Measurements from ENCODE around the gene MVB12A. TPM values are rescaled to one million over a fixed set of nuclear protein-coding genes. Genes with fewer than 3 reads are reported as not detected.

The MVB12A gene
- polyA plus RNA-seq, 2 donors: 64.2 to 66.8 TPM

- Histone ChIP-seq H3K4me1 (ENCODE audit: control insufficient read depth in 2 of 2, insufficient read depth in 2 of 2, low read length in 1 of 2) (peaks cover 0 to 7% of the 10 kb centered on the region in 2 donors), H3K9me3 (ENCODE audit: control insufficient read depth in 2 of 2, insufficient read depth in 1 of 2, low read depth in 1 of 2, low read length in 1 of 2) (peaks cover 0 to 3% of the 10 kb centered on the region in 2 donors), H3K27me3 (ENCODE audit: control insufficient read depth in 1 of 2, insufficient read depth in 2 of 2, low read length in 2 of 2) (peaks cover 0 to 12% of the 10 kb centered on the region in 2 donors), H3K27ac (ENCODE audit: low read depth in 2 of 2, low read length in 1 of 2) (no peak overlapping the region), H3K4me3 (ENCODE audit: low read depth in 1 of 2, low read length in 2 of 2) (no peak overlapping the region), H3K36me3 (ENCODE audit: control insufficient read depth in 2 of 2, insufficient read depth in 2 of 2, low read length in 1 of 2) (no peaks in the 10 kb centered on the region)
- 9 to 12% methylated on average over 13 of the region's 13 CpGs for WGBS, 2 donors
Measured at GRCh38 chr19:17454576-17455071, 34.8 kb downstream of the MVB12A start.

- Histone ChIP-seq H3K36me3 (ENCODE audit: control insufficient read depth in 2 of 2, insufficient read depth in 2 of 2, low read length in 1 of 2) (no peaks in the 10 kb centered on the region), H3K27ac (ENCODE audit: low read depth in 2 of 2, low read length in 1 of 2) (no peak overlapping the region), H3K9me3 (ENCODE audit: control insufficient read depth in 2 of 2, insufficient read depth in 1 of 2, low read depth in 1 of 2, low read length in 1 of 2) (peaks cover 0 to 3% of the 10 kb centered on the region in 2 donors), H3K4me3 (ENCODE audit: low read depth in 1 of 2, low read length in 2 of 2) (no peak overlapping the region), H3K4me1 (ENCODE audit: control insufficient read depth in 2 of 2, insufficient read depth in 2 of 2, low read length in 1 of 2) (peaks cover 0 to 7% of the 10 kb centered on the region in 2 donors), H3K27me3 (ENCODE audit: control insufficient read depth in 1 of 2, insufficient read depth in 2 of 2, low read length in 2 of 2) (peaks cover 0 to 12% of the 10 kb centered on the region in 2 donors)
- 13% methylated on average over 52 to 58 of the region's 58 CpGs for WGBS, 2 donors
Measured at GRCh38 chr19:17455308-17456123, 35.7 kb downstream of the MVB12A start.

DNA sequence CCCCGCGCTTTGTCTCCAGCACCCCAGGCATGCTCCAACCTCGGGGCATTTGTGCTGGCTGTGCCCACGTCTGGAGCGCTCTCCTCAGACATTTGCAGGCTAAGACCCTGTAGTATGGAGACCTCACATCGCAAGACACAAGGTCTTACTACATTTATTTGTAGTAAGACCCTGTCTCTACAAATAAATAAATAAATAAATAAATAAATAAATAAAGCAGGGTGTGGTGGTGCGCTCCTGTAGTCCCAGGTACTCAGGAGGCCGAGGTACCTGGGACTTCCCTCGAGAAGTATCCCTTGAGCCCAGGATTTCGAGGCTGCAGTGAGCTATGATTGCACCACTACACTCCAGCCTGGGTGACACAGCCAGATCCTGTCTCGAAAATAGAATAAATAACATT, 36.3 kb downstream of the MVB12A start:
- Histone ChIP-seq H3K27ac (ENCODE audit: low read depth in 2 of 2, low read length in 1 of 2) (no peak overlapping the region), H3K36me3 (ENCODE audit: control insufficient read depth in 2 of 2, insufficient read depth in 2 of 2, low read length in 1 of 2) (no peaks in the 10 kb centered on the region), H3K4me1 (ENCODE audit: control insufficient read depth in 2 of 2, insufficient read depth in 2 of 2, low read length in 1 of 2) (peaks cover 0 to 7% of the 10 kb centered on the region in 2 donors), H3K27me3 (ENCODE audit: control insufficient read depth in 1 of 2, insufficient read depth in 2 of 2, low read length in 2 of 2) (peaks cover 0 to 12% of the 10 kb centered on the region in 2 donors), H3K9me3 (ENCODE audit: control insufficient read depth in 2 of 2, insufficient read depth in 1 of 2, low read depth in 1 of 2, low read length in 1 of 2) (peaks cover 0 to 3% of the 10 kb centered on the region in 2 donors), H3K4me3 (ENCODE audit: low read depth in 1 of 2, low read length in 2 of 2) (no peak overlapping the region)
- whole genome bisulfite sequencing, 2 donors: 64 to 65% methylated on average over 11 of the region's 11 CpGs

DNA sequence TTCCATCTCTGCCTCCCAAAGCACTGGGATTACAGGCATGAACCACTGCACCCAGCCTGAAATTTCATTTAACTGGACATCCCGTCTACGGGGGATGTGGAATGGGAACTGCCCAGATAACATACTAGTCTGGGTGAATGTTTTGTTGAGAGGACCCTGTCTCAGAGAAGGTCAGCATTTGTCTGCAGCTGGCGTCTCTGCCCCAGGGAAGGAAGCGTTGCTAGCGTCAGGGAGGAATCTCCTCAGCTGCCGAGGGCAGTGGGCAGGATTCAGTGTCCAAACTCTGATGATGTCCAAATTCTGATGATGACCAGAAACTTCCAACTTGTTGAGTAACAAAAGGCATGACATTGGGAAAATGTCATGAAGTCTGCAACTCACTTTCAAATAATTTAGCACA, 37.8 kb downstream of the MVB12A start:
- Histone ChIP-seq H3K27me3 (ENCODE audit: control insufficient read depth in 1 of 2, insufficient read depth in 2 of 2, low read length in 2 of 2) (peaks cover 0 to 12% of the 10 kb centered on the region in 2 donors), H3K4me1 (ENCODE audit: control insufficient read depth in 2 of 2, insufficient read depth in 2 of 2, low read length in 1 of 2) (peaks cover 0 to 7% of the 10 kb centered on the region in 2 donors), H3K27ac (ENCODE audit: low read depth in 2 of 2, low read length in 1 of 2) (no peak overlapping the region), H3K9me3 (ENCODE audit: control insufficient read depth in 2 of 2, insufficient read depth in 1 of 2, low read depth in 1 of 2, low read length in 1 of 2) (peaks cover 0 to 3% of the 10 kb centered on the region in 2 donors), H3K4me3 (ENCODE audit: low read depth in 1 of 2, low read length in 2 of 2) (no peak overlapping the region), H3K36me3 (ENCODE audit: control insufficient read depth in 2 of 2, insufficient read depth in 2 of 2, low read length in 1 of 2) (no peaks in the 10 kb centered on the region)
- WGBS, 2 donors: 49 to 51% methylated on average over 6 of the region's 6 CpGs

GRCh38 chr19:17458970-17459369, 39.1 kb downstream of the MVB12A start:
- Histone ChIP-seq H3K9me3 (ENCODE audit: control insufficient read depth in 2 of 2, insufficient read depth in 1 of 2, low read depth in 1 of 2, low read length in 1 of 2) (no peaks in the 10 kb centered on the region), H3K27ac (ENCODE audit: low read depth in 2 of 2, low read length in 1 of 2) (no peak overlapping the region), H3K27me3 (ENCODE audit: control insufficient read depth in 1 of 2, insufficient read depth in 2 of 2, low read length in 2 of 2) (peaks cover 0 to 12% of the 10 kb centered on the region in 2 donors), H3K4me1 (ENCODE audit: control insufficient read depth in 2 of 2, insufficient read depth in 2 of 2, low read length in 1 of 2) (peaks cover 0 to 7% of the 10 kb centered on the region in 2 donors), H3K4me3 (ENCODE audit: low read depth in 1 of 2, low read length in 2 of 2) (no peak overlapping the region), H3K36me3 (ENCODE audit: control insufficient read depth in 2 of 2, insufficient read depth in 2 of 2, low read length in 1 of 2) (no peaks in the 10 kb centered on the region)
- 53 to 57% methylated on average over 3 of the region's 3 CpGs for WGBS, 2 donors

DNA sequence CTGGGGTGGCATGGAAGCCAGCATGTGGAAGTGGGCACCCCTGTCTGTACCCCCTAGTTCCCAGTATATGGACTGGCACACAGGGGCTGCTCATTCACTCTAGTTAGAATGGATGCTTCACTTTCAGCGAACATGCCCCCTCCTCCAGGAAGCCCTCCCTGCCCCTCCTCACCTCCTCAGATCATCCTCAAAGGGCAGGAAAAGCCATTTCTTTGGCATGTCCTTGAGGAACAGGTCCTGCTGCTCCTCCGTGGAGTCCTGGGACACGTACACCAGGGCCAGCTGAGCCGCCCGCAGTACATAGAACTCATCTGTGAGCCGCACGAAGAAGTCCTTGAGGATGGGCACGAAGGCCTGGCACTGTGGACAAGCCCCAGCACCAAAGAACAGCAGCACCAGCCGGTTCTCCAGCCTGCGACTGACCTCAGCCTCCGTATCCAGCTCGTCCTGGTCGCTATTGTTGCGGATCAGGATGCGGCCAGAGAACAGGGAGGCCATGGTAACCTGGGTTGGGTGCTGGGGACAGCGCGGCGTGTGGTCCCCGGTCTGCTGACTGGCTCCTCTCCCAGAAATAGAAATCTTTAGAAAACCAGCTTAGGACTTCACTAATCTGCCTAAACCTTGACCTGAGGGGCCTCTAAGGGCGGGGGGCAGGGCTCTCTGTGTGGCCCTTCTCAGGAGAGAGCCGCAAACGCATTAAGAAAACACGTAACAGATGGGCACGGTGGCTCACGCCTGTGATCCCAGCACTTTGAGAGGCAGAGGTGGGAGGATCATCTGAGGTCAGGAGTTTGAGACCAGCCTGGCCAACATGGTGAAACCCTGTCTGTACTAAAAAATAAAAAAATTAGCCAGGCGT, 40.8 kb downstream of the MVB12A start, which contains the start of gene NXNL1:
TSS of gene NXNL1 (minus strand) at position 555 of the 859 bp plus-strand sequence. CDS start at position 498, 57 bp downstream.
- Histone ChIP-seq H3K4me1 (ENCODE audit: control insufficient read depth in 2 of 2, insufficient read depth in 2 of 2, low read length in 1 of 2) (peaks cover 0 to 4% of the 10 kb centered on the region in 2 donors), H3K4me3 (ENCODE audit: low read depth in 1 of 2, low read length in 2 of 2) (no peak within 1 kb of the TSS), H3K9me3 (ENCODE audit: control insufficient read depth in 2 of 2, insufficient read depth in 1 of 2, low read depth in 1 of 2, low read length in 1 of 2) (no peaks in the 10 kb centered on the region), H3K27ac (ENCODE audit: low read depth in 2 of 2, low read length in 1 of 2) (no peak within 1 kb of the TSS), H3K27me3 (ENCODE audit: control insufficient read depth in 1 of 2, insufficient read depth in 2 of 2, low read length in 2 of 2) (peaks cover 0 to 4% of the 10 kb centered on the region in 2 donors), H3K36me3 (ENCODE audit: control insufficient read depth in 2 of 2, insufficient read depth in 2 of 2, low read length in 1 of 2) (no peaks in the 10 kb centered on the region)
- 83 to 86% methylated on average over 26 of the region's 26 CpGs for WGBS, 2 donors

- H3K9me3 ChIP-seq (ENCODE audit: control insufficient read depth in 2 of 2, insufficient read depth in 1 of 2, low read depth in 1 of 2, low read length in 1 of 2): no peaks in the 10 kb centered on the region
- no peak overlapping the region for H3K4me3 ChIP-seq (ENCODE audit: low read depth in 1 of 2, low read length in 2 of 2)
- H3K4me1 ChIP-seq (ENCODE audit: control insufficient read depth in 2 of 2, insufficient read depth in 2 of 2, low read length in 1 of 2): peaks cover 0 to 14% of the 10 kb centered on the region in 2 donors
- H3K27ac ChIP-seq (ENCODE audit: low read depth in 2 of 2, low read length in 1 of 2): no peak overlapping the region
- 29 to 45% methylated on average over 6 of the region's 6 CpGs for WGBS, 2 donors
- H3K36me3 ChIP-seq (ENCODE audit: control insufficient read depth in 2 of 2, insufficient read depth in 2 of 2, low read length in 1 of 2): no peaks in the 10 kb centered on the region
- H3K27me3 ChIP-seq (ENCODE audit: control insufficient read depth in 1 of 2, insufficient read depth in 2 of 2, low read length in 2 of 2): no peaks in the 10 kb centered on the region
Measured at GRCh38 chr19:17466487-17466850, 46.6 kb downstream of the MVB12A start.

DNA sequence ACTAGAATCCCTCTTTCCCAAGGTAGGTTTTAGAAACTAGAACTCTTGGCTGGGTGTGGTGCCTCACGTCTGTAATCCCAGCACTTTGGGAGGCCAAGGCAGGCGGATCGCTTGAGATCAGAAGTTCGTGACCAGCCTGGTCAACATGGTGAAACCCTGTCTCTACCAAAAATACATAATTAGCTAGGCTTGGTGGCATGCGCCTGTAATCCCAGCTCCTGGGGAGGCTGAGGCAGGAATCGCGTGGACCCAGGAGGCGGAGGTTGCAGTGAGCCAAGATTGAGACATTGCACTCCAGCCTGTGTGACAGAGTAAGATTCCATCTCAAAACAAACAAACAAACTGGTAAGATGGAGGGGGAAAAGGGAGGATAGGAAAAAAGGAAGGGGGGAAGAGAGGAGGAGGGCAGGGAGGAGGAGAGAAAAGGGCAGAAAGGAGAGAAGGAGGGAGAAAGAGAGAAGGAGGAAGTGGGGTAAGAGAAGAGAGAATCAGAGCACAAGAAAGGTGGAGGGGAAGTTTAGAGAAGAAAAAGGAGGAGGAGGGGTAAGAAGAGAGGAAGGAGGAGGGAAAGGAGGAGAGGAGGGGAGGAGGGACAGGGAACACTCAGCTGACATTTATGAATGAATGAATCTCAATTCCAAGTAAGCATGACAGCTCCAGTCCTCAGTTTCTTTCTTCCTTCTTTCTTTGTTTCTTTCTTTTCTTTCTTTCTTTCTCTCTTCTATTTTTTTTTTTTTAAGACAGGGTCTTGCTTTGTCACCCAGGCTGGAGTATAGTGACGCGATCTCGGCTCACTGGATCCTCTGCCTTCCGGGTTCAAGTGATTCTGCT, 47.8 kb downstream of the MVB12A start:
- 56 to 67% methylated on average over 12 of the region's 12 CpGs for WGBS, 2 donors
- H3K4me3 ChIP-seq (ENCODE audit: low read depth in 1 of 2, low read length in 2 of 2): no peak overlapping the region
- H3K27ac ChIP-seq (ENCODE audit: low read depth in 2 of 2, low read length in 1 of 2): peak overlapping the region; percentile 14 to 97
- no peaks in the 10 kb centered on the region for H3K9me3 ChIP-seq (ENCODE audit: control insufficient read depth in 2 of 2, insufficient read depth in 1 of 2, low read depth in 1 of 2, low read length in 1 of 2)
- no peaks in the 10 kb centered on the region for H3K27me3 ChIP-seq (ENCODE audit: control insufficient read depth in 1 of 2, insufficient read depth in 2 of 2, low read length in 2 of 2)
- H3K36me3 ChIP-seq (ENCODE audit: control insufficient read depth in 2 of 2, insufficient read depth in 2 of 2, low read length in 1 of 2): no peaks in the 10 kb centered on the region
- H3K4me1 ChIP-seq (ENCODE audit: control insufficient read depth in 2 of 2, insufficient read depth in 2 of 2, low read length in 1 of 2): peaks cover 0 to 14% of the 10 kb centered on the region in 2 donors
